Panc1 (cell line): ENCODE measurements around the gene MTHFSD.

Source experiments
- CTCF ChIP-seq: fragments of 450-650 bp; IDR thresholded peaks from 2 replicates; pipeline ENCODE4 v1.5.1; 2017; ENCODE audit warnings: mild to moderate bottlenecking
- POLR2AphosphoS5 ChIP-seq: IDR thresholded peaks from 2 replicates; pipeline ENCODE4 v1.6.1; 2012; ENCODE audit warnings: mild to moderate bottlenecking, low read depth, low read length, moderate library complexity
- SIN3A ChIP-seq: IDR thresholded peaks from 2 replicates; pipeline ENCODE4 v1.6.1; 2012; ENCODE audit warnings: low read depth, mild to moderate bottlenecking, low read length, moderate library complexity, borderline replicate concordance; ENCODE audit not compliant: insufficient read depth
- TCF7L2 ChIP-seq: IDR thresholded peaks from 2 replicates; pipeline ENCODE4 v1.6.1; 2011; ENCODE audit warnings: mild to moderate bottlenecking, low read depth, low read length, inconsistent platforms
- TF ChIP-seq, protein P1 (sequence below), 2 experiments: IDR thresholded peaks; 2 replicates each; pipeline ENCODE4 v1.6.1; 2011 to 2012; ENCODE audit warnings: low read depth in 2 of 2, control low read depth in 1 of 2, low read length in 1 of 2, mild to moderate bottlenecking in 1 of 2, moderate library complexity in 1 of 2; ENCODE audit not compliant: insufficient read depth in 1 of 2

DNA sequence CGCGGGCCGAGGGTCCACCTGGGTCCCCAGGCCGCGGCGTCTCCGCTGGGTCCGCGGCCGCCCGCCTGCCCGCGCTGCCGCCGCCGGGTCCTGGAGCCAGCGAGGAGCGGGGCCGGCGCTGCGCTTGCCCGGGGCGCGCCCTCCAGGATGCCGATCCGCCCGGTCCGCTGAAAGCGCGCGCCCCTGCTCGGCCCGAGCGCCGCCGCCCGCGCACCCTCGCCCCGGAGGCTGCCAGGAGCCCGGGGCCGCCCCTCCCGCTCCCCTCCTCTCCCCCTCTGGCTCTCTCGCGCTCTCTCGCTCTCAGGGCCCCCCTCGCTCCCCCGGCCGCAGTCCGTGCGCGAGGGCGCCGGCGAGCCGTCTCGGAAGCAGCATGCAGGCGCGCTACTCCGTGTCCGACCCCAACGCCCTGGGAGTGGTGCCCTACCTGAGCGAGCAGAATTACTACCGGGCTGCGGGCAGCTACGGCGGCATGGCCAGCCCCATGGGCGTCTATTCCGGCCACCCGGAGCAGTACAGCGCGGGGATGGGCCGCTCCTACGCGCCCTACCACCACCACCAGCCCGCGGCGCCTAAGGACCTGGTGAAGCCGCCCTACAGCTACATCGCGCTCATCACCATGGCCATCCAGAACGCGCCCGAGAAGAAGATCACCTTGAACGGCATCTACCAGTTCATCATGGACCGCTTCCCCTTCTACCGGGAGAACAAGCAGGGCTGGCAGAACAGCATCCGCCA lies 12.1 kb upstream of the MTHFSD start:
- TF ChIP-seq CTCF (no peak), SIN3A (no peak), POLR2AphosphoS5 (no peak), TCF7L2 (no peak)
- TF ChIP-seq, protein P1, sequence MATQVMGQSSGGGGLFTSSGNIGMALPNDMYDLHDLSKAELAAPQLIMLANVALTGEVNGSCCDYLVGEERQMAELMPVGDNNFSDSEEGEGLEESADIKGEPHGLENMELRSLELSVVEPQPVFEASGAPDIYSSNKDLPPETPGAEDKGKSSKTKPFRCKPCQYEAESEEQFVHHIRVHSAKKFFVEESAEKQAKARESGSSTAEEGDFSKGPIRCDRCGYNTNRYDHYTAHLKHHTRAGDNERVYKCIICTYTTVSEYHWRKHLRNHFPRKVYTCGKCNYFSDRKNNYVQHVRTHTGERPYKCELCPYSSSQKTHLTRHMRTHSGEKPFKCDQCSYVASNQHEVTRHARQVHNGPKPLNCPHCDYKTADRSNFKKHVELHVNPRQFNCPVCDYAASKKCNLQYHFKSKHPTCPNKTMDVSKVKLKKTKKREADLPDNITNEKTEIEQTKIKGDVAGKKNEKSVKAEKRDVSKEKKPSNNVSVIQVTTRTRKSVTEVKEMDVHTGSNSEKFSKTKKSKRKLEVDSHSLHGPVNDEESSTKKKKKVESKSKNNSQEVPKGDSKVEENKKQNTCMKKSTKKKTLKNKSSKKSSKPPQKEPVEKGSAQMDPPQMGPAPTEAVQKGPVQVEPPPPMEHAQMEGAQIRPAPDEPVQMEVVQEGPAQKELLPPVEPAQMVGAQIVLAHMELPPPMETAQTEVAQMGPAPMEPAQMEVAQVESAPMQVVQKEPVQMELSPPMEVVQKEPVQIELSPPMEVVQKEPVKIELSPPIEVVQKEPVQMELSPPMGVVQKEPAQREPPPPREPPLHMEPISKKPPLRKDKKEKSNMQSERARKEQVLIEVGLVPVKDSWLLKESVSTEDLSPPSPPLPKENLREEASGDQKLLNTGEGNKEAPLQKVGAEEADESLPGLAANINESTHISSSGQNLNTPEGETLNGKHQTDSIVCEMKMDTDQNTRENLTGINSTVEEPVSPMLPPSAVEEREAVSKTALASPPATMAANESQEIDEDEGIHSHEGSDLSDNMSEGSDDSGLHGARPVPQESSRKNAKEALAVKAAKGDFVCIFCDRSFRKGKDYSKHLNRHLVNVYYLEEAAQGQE (IDR thresholded peaks at IDR 0.05; ENCODE audit: insufficient read depth in 1 of 2, low read depth in 2 of 2, low read length in 1 of 2), result no peak
